ENCODE data around the gene KDM3B.

KDM3B gene

GRCh38 chr5:138454121-138454520 is 101.6 kb downstream of the KDM3B start:
- DNase-seq: no peak

GRCh38 chr5:138455232-138455930 is 102.9 kb downstream of the KDM3B start:
- no peak for DNase-seq

- DNase-seq: no peak
Observed at GRCh38 chr5:138457531-138458275, 105.2 kb downstream of the KDM3B start.

- peak in 2 of 6 experiments; percentile 6 to 23 for DNase-seq
Observed at GRCh38 chr5:138458384-138458783, 105.9 kb downstream of the KDM3B start.

- peak in 1 of 6 experiments; percentile 34 for DNase-seq
Observed at GRCh38 chr5:138458856-138459255, 106.4 kb downstream of the KDM3B start.

GRCh38 chr5:138459311-138459933 is 106.9 kb downstream of the KDM3B start:
- DNase-seq: peak; percentile 44 to 76 (median 57)

- DNase-seq: no peak
Observed at GRCh38 chr5:138460032-138460693, 107.7 kb downstream of the KDM3B start.

GRCh38 chr5:138461343-138462125 is 109.0 kb downstream of the KDM3B start:
- no peak for DNase-seq

GRCh38 chr5:138463419-138464007 is 111.0 kb downstream of the KDM3B start:
- no peak for DNase-seq

GRCh38 chr5:138464008-138464387 is 111.5 kb downstream of the KDM3B start:
- peak; percentile 85 to 95 (median 88) for DNase-seq

GRCh38 chr5:138464388-138465260 is 112.1 kb downstream of the KDM3B start:
- peak; percentile 95 to 100 (median 98) for DNase-seq

- peak; percentile 95 to 100 (median 98) for DNase-seq
Observed at GRCh38 chr5:138465261-138466124, 113.0 kb downstream of the KDM3B start, which contains the start of gene EGR1. Gene EGR1, plus strand, starts transcription at chr5:138465479. Its CDS starts 283 bp downstream, at chr5:138465762.

- peak in 3 of 6 experiments; percentile 25 to 35 (median 26) for DNase-seq
Observed at GRCh38 chr5:138466125-138466899, 113.8 kb downstream of the KDM3B start.

GRCh38 chr5:138466900-138467710 is 114.6 kb downstream of the KDM3B start:
- DNase-seq: peak in 1 of 6 experiments; percentile 19

GRCh38 chr5:138467711-138468132 is 115.2 kb downstream of the KDM3B start:
- peak in 1 of 6 experiments; percentile 19 for DNase-seq

GRCh38 chr5:138468133-138468965 is 115.9 kb downstream of the KDM3B start:
- DNase-seq: peak in 1 of 6 experiments; percentile 8

- no peak for DNase-seq
Observed at GRCh38 chr5:138468966-138469539, 116.6 kb downstream of the KDM3B start.

Measured in stimulated activated naive CD4-positive, alpha-beta T cell (primary cell).